GM23338 (cell line): ENCODE data around the gene JAM2. TPM values are rescaled to one million over a fixed set of nuclear protein-coding genes. Genes with fewer than 3 reads are reported as not detected.

Experiments
- ATAC-seq: fragments of 200-7000 bp; cut with Tn5 transposase; 3 replicates; pipeline ENCODE4 v1.9.1; 2020
- DNase-seq: peaks from one replicate; pipeline ENCODE4 v3.0.0-alpha.2; 2015; ENCODE audit warnings: low spot score
- H2AFZ ChIP-seq: fragments of 200-600 bp; sonication (generic); 2 replicates; pipeline ENCODE4 v1.8.0; 2016; ENCODE audit warnings: antibody characterized with exemption, mild to moderate bottlenecking, moderate library complexity
- H3F3A ChIP-seq: fragments of 200-600 bp; sonication (generic); replicated peaks from 2 replicates; pipeline ENCODE4 v1.8.0; 2017; ENCODE audit warnings: antibody characterized with exemption, mixed run types, low read depth
- H3K27ac ChIP-seq: fragments of 200-600 bp; sonication (generic); 2 replicates; pipeline ENCODE4 v1.6.1; 2016; ENCODE audit warnings: low read depth
- H3K27me3 ChIP-seq: fragments of 200-600 bp; sonication (generic); 2 replicates; pipeline ENCODE4 v1.8.0; 2016; ENCODE audit warnings: mild to moderate bottlenecking, mixed run types, moderate library complexity; ENCODE audit not compliant: insufficient read depth
- H3K36me3 ChIP-seq: fragments of 200-600 bp; sonication (generic); 2 replicates; pipeline ENCODE4 v1.8.0; 2016; ENCODE audit warnings: mild to moderate bottlenecking; ENCODE audit not compliant: insufficient read depth
- H3K4me1 ChIP-seq: fragments of 200-600 bp; sonication (generic); 2 replicates; pipeline ENCODE4 v1.8.0; 2016; ENCODE audit warnings: mild to moderate bottlenecking, moderate library complexity; ENCODE audit not compliant: insufficient read depth
- H3K4me2 ChIP-seq: fragments of 200-600 bp; sonication (generic); 2 replicates; pipeline ENCODE4 v1.7.1; 2017; ENCODE audit warnings: mixed run types
- H3K4me3 ChIP-seq: fragments of 200-600 bp; sonication (generic); 2 replicates; pipeline ENCODE4 v1.6.1; 2016; ENCODE audit warnings: mixed run types
- H3K79me2 ChIP-seq: fragments of 200-600 bp; sonication (generic); replicated peaks from 2 replicates; pipeline ENCODE4 v1.8.0; 2017; ENCODE audit warnings: mild to moderate bottlenecking; ENCODE audit not compliant: insufficient read depth
- H3K9me2 ChIP-seq: fragments of 200-600 bp; sonication (generic); 2 replicates; pipeline ENCODE4 v1.8.0; 2017; ENCODE audit not compliant: insufficient read depth
- H4K20me1 ChIP-seq: fragments of 200-600 bp; sonication (generic); replicated peaks from 2 replicates; pipeline ENCODE4 v1.8.0; 2017; ENCODE audit warnings: mild to moderate bottlenecking; ENCODE audit not compliant: insufficient read depth
- H3K27ac Mint-ChIP-seq: 2 replicates; pipeline ENCODE4 v1.8.0; 2020; ENCODE audit warnings: inconsistent platforms, mild to moderate bottlenecking, moderate library complexity, mixed read lengths
- H3K27me3 Mint-ChIP-seq: 3 replicates; pipeline ENCODE4 v1.8.0; 2022; ENCODE audit warnings: low read depth, mild to moderate bottlenecking, moderate library complexity, mixed read lengths, inconsistent platforms; ENCODE audit not compliant: insufficient read depth, poor library complexity
- H3K36me3 Mint-ChIP-seq: 3 replicates; pipeline ENCODE4 v1.8.0; 2021; ENCODE audit warnings: low read depth, mild to moderate bottlenecking, inconsistent platforms, moderate library complexity, mixed read lengths
- H3K4me1 Mint-ChIP-seq: 3 replicates; pipeline ENCODE4 v1.8.0; 2020; ENCODE audit warnings: mild to moderate bottlenecking, inconsistent platforms, mixed read lengths
- H3K4me3 Mint-ChIP-seq: 3 replicates; pipeline ENCODE4 v1.8.0; 2021; ENCODE audit warnings: moderate library complexity, mild to moderate bottlenecking, inconsistent platforms, mixed read lengths
- H3K9me3 Mint-ChIP-seq: 3 replicates; pipeline ENCODE4 v1.8.0; 2020; ENCODE audit warnings: moderate library complexity, mild to moderate bottlenecking, inconsistent platforms, mixed read lengths
- CREB1 ChIP-seq: fragments of 250-450 bp; sonication (Bioruptor Pico); IDR thresholded peaks from 2 replicates; pipeline ENCODE4 v1.5.0; 2020; ENCODE audit warnings: low read depth, mild to moderate bottlenecking, moderate library complexity
- CTCF ChIP-seq, 2 experiments: fragments of 200-600 bp in 1 of 2; sonication (generic) in 1 of 2; conservative IDR thresholded peaks; 2 replicates each; pipeline versions ENCODE4 v1.5.1 to v1.6.1; 2016 to 2017; ENCODE audit warnings: antibody characterized with exemption in 2 of 2, low read depth in 2 of 2, mild to moderate bottlenecking in 2 of 2, moderate library complexity in 1 of 2
- ETS1 ChIP-seq: IDR thresholded peaks from 2 replicates; pipeline ENCODE4 v1.6.1; 2016; ENCODE audit warnings: antibody characterized with exemption
- EZH2 ChIP-seq: fragments of 200-600 bp; sonication (generic); IDR thresholded peaks from one replicate; pipeline ENCODE4 v1.8.0; 2017; ENCODE audit warnings: antibody characterized with exemption, mild to moderate bottlenecking, low read depth; ENCODE audit not compliant: unreplicated experiment
- EZH2phosphoT487 ChIP-seq: fragments of 200-600 bp; sonication (generic); IDR thresholded peaks from one replicate; pipeline ENCODE4 v1.8.1; 2018; ENCODE audit warnings: antibody characterized with exemption; ENCODE audit not compliant: unreplicated experiment
- JUNB ChIP-seq: IDR thresholded peaks from one replicate; pipeline ENCODE4 v1.6.1; 2016; ENCODE audit warnings: antibody characterized with exemption; ENCODE audit not compliant: unreplicated experiment
- NANOG ChIP-seq: IDR thresholded peaks from 2 replicates; pipeline ENCODE4 v1.6.1; 2016; ENCODE audit warnings: antibody characterized with exemption, borderline replicate concordance
- POLR2AphosphoS5 ChIP-seq: IDR thresholded peaks from 2 replicates; pipeline ENCODE4 v1.6.1; 2016; ENCODE audit warnings: antibody characterized with exemption, low read depth
- REST ChIP-seq: IDR thresholded peaks from one replicate; pipeline ENCODE4 v1.6.1; 2018; ENCODE audit warnings: antibody characterized with exemption; ENCODE audit not compliant: unreplicated experiment
- STAT1 ChIP-seq: IDR thresholded peaks from one replicate; pipeline ENCODE4 v1.6.1; 2016; ENCODE audit warnings: antibody characterized with exemption; ENCODE audit not compliant: unreplicated experiment
- ZNF114 ChIP-seq: fragments of 250-450 bp; sonication (Bioruptor Pico); IDR thresholded peaks from 2 replicates; pipeline ENCODE4 v1.5.0; 2020; ENCODE audit warnings: mild to moderate bottlenecking, moderate library complexity
- ZNF331 ChIP-seq: fragments of 250-450 bp; sonication (Bioruptor Pico); IDR thresholded peaks from 2 replicates; pipeline ENCODE4 v1.5.0; 2020; ENCODE audit warnings: low read depth, mild to moderate bottlenecking, moderate library complexity
- ZNF462 ChIP-seq: fragments of 250-450 bp; sonication (Bioruptor Pico); IDR thresholded peaks from 2 replicates; pipeline ENCODE4 v1.5.0; 2020; ENCODE audit warnings: mild to moderate bottlenecking, moderate library complexity
- polyA plus RNA-seq: library from polyadenylated mRNA; unstranded; fragments of >200 nt; fragmentation: Nextera tagmentation; extraction: Ambion mirVana; gene quantifications from 2 replicates; pipeline ENCODE4 v1.2.1, GENCODE V29; 2016
- total RNA-seq: library from RNA; depleted of rRNA; stranded (reverse); fragments of >200 nt; shearing (Covaris generic); gene quantifications from 2 replicates; pipeline ENCODE4 v1.2.3, GENCODE V29; 2014

The JAM2 gene
- total and polyA plus RNA-seq, 2 experiments from 2014 or later, result 4.9 to 14.6 TPM

GRCh38 chr21:25664491-25664931, 25.5 kb downstream of the JAM2 start:
- H3K4me3 ChIP-seq, result no peak overlapping the region
- H2AFZ ChIP-seq, result no peak overlapping the region
- no peak for TF ChIP-seq CTCF (conservative IDR thresholded peaks at IDR 0.05; ENCODE audit: low read depth in 2 of 2)
- no peak for TF ChIP-seq CREB1 (CRISPR knock-in tag)
- TF ChIP-seq ETS1, result no peak
- TF ChIP-seq REST, result no peak
- no peak for TF ChIP-seq EZH2phosphoT487
- no peak for TF ChIP-seq EZH2
- no peak for TF ChIP-seq ZNF462
- no peak for TF ChIP-seq JUNB
- TF ChIP-seq ZNF331, result no peak
- no peak for TF ChIP-seq ZNF114 (CRISPR knock-in tag)
- no peak for TF ChIP-seq STAT1
- TF ChIP-seq POLR2AphosphoS5, result no peak
- TF ChIP-seq NANOG, result no peak
- no peaks in the 10 kb centered on the region for H4K20me1 ChIP-seq
- H3K36me3 ChIP-seq, result no peaks in the 10 kb centered on the region
- Mint-ChIP-seq H3K4me1 (peaks cover 2% of the 10 kb centered on the region; the same call in 1 of the 3 replicates), H3K27me3 (peaks cover 2% of the 10 kb centered on the region), H3K9me3 (no peaks in the 10 kb centered on the region), H3K4me3 (no peak overlapping the region), H3K27ac (no peak overlapping the region), H3K36me3 (no peaks in the 10 kb centered on the region)
- no peak for DNase-seq
- no peak for ATAC-seq
- H3K4me2 ChIP-seq, result no peak overlapping the region
- no peaks in the 10 kb centered on the region for H3F3A ChIP-seq
- H3K27ac ChIP-seq, result no peak overlapping the region
- H3K9me2 ChIP-seq, result no peaks in the 10 kb centered on the region
- no peaks in the 10 kb centered on the region for H3K4me1 ChIP-seq
- H3K27me3 ChIP-seq, result no peaks in the 10 kb centered on the region
- H3K79me2 ChIP-seq, result no peaks in the 10 kb centered on the region
